Medulla oblongata (tissue), 1 donor: ENCODE measurements around the gene HYCC1.
"Not testable (repeated sequence)": the region's sequence is repeated elsewhere in the genome, so short reads cannot be mapped to it uniquely, and the experiment has no call there.

ENCODE experiments used
- DNase-seq: peaks from one replicate; pipeline ENCODE4 v3.0.0-alpha.2; 2015; ENCODE audit errors: extremely low spot score

The HYCC1 gene

GRCh38 chr7:23013715-23014649 is at the start of gene HYCC1:
Gene HYCC1, minus strand, starts transcription at chr7:23014130. Its CDS starts 23,019 bp downstream, at chr7:22991111.
- peak; percentile 99 for DNase-seq

- DNase-seq: no peak
These were observed 48.5 kb upstream of the HYCC1 start for GRCh38 chr7:23062452-23062851.

- DNase-seq: no peak
These were observed 47.4 kb upstream of the HYCC1 start for GRCh38 chr7:23061327-23061726.

GRCh38 chr7:23058408-23059096 is 44.6 kb upstream of the HYCC1 start:
- peak; percentile 26 for DNase-seq

GRCh38 chr7:23055582-23056178 is 41.8 kb upstream of the HYCC1 start:
- DNase-seq: peak; percentile 79

GRCh38 chr7:23051124-23051485 is 37.2 kb upstream of the HYCC1 start:
- not testable (repeated sequence) for DNase-seq

- DNase-seq: not testable (repeated sequence)
These were observed 32.4 kb upstream of the HYCC1 start for GRCh38 chr7:23046336-23046735.

GRCh38 chr7:23045086-23045485 is 31.2 kb upstream of the HYCC1 start:
- not testable (repeated sequence) for DNase-seq

- DNase-seq: no peak
These were observed 30.7 kb upstream of the HYCC1 start for GRCh38 chr7:23044581-23044980.

GRCh38 chr7:23043441-23043840 is 29.5 kb upstream of the HYCC1 start:
- no peak for DNase-seq

GRCh38 chr7:23039674-23040073 is 25.7 kb upstream of the HYCC1 start:
- not testable (repeated sequence) for DNase-seq

- not testable (repeated sequence) for DNase-seq
These were observed 21.8 kb upstream of the HYCC1 start for GRCh38 chr7:23035542-23036371.

- DNase-seq: no peak
These were observed 13.3 kb upstream of the HYCC1 start for GRCh38 chr7:23027261-23027660.

GRCh38 chr7:23026164-23026563 is 12.2 kb upstream of the HYCC1 start:
- DNase-seq: no peak

- no peak for DNase-seq
These were observed 10.5 kb upstream of the HYCC1 start for GRCh38 chr7:23024454-23024853.

- DNase-seq: no peak
These were observed 8.9 kb upstream of the HYCC1 start for GRCh38 chr7:23022851-23023250.

GRCh38 chr7:23022258-23022769 is 8.4 kb upstream of the HYCC1 start:
- no peak for DNase-seq

- DNase-seq: no peak
These were observed 7.7 kb upstream of the HYCC1 start for GRCh38 chr7:23021596-23021995.

- DNase-seq: no peak
These were observed 6.9 kb upstream of the HYCC1 start for GRCh38 chr7:23020742-23021401.

- DNase-seq: peak; percentile 20
These were observed 4.8 kb upstream of the HYCC1 start for GRCh38 chr7:23018750-23019149.

GRCh38 chr7:23017309-23017708 is 3.4 kb upstream of the HYCC1 start:
- no peak for DNase-seq
